HCT116 (cell line): ENCODE results near the gene MARCHF2. TPM values are rescaled to one million over a fixed set of nuclear protein-coding genes. Genes with fewer than 3 reads are reported as not detected.

ENCODE experiments used
- ATAC-seq: fragments of 200-7000 bp; cut with Tn5 transposase; 2 replicates; pipeline ENCODE4 v1.9.1; 2020; ENCODE audit warnings: mild to moderate bottlenecking, moderate library complexity
- BruUV-seq: library from RNA; stranded (reverse); fragments of 400-500 nt; replicated peaks from 2 replicates; lab custom pipeline; 2021; lab: Mats Ljungman, UMichigan
- CTCF ChIA-PET: fragments of 300-600 bp; sonication (Branson Sonifier 250); formaldehyde crosslinking; loops from one replicate; lab custom pipeline; 2021; ENCODE audit warnings: antibody characterized with exemption; lab: Charles Lee
- POLR2A ChIA-PET: fragments of 300-600, 350-600 bp; sonication (Branson Sonifier 250); formaldehyde crosslinking; loops from one replicate; lab custom pipeline; 2021; ENCODE audit warnings: antibody characterized with exemption; lab: Charles Lee
- RAD21 ChIA-PET, 2 experiments: fragments of 300-600 bp; sonication (Branson Sonifier 250); formaldehyde crosslinking; loops; one replicate each; lab custom pipeline; 2023; ENCODE audit warnings: low total read pairs in 2 of 2; ENCODE audit not compliant: uncharacterized antibody in 2 of 2, unreplicated experiment in 2 of 2, low non-redundant PET in 1 of 2; lab: Charles Lee
- DNase-seq: peaks from one replicate; pipeline ENCODE4 v3.0.0-alpha.2; 2010; ENCODE audit warnings: low read depth, low spot score
- H2AFZ ChIP-seq: fragments of 200-600 bp; shearing (Covaris generic), sonication (generic); 2 replicates; pipeline ENCODE4 v1.6.1; 2017; ENCODE audit warnings: low read depth, mixed run types, mixed read lengths, antibody characterized with exemption, low read length; ENCODE audit not compliant: poor library complexity, severe bottlenecking
- H3K27ac ChIP-seq: 2 replicates; pipeline ENCODE4 v1.5.1; 2012; ENCODE audit warnings: low read depth, low read length
- H3K27me3 ChIP-seq: fragments of 200-600 bp; sonication (generic); 2 replicates; pipeline ENCODE4 v1.6.1; 2016; ENCODE audit warnings: mixed run types, low read length, mixed read lengths; ENCODE audit not compliant: insufficient read depth
- H3K36me3 ChIP-seq, 2 experiments: fragments of 200-500 bp in 1 of 2; fragments of 200-600 bp in 1 of 2; sonication (Bioruptor generic) in 1 of 2; sonication (generic) in 1 of 2; 2 replicates each; pipeline versions ENCODE4 v1.5.1 to v1.6.1; 2014 to 2016; ENCODE audit warnings: low read length in 2 of 2, inconsistent platforms in 1 of 2, mixed read lengths in 1 of 2, mixed run types in 1 of 2; ENCODE audit not compliant: insufficient read depth in 2 of 2, control insufficient read depth in 1 of 2
- H3K4me1 ChIP-seq, 2 experiments: fragments of 200-600 bp in 1 of 2; sonication (generic) in 1 of 2; 2 replicates each; pipeline versions ENCODE4 v1.5.1 to v1.6.1; 2012 to 2017; ENCODE audit warnings: low read length in 2 of 2, inconsistent platforms in 1 of 2, mild to moderate bottlenecking in 1 of 2, mixed read lengths in 1 of 2, mixed run types in 1 of 2, moderate library complexity in 1 of 2; ENCODE audit not compliant: insufficient read depth in 2 of 2, control insufficient read depth in 1 of 2
- H3K4me2 ChIP-seq: fragments of 200-600 bp; sonication (generic); 2 replicates; pipeline ENCODE4 v1.6.1; 2017; ENCODE audit warnings: mixed run types, low read length, mixed read lengths
- H3K4me3 ChIP-seq, 2 experiments: fragments of 200-600 bp in 1 of 2; sonication (generic) in 1 of 2; replicated peaks in 1 of 2; 2 replicates each; pipeline ENCODE4 v1.5.1; 2011 to 2016; ENCODE audit warnings: low read length in 2 of 2, control low read depth in 1 of 2, low read depth in 1 of 2, mild to moderate bottlenecking in 1 of 2, mixed read lengths in 1 of 2, mixed run types in 1 of 2
- H3K79me2 ChIP-seq: fragments of 200-600 bp; sonication (generic); 2 replicates; pipeline ENCODE4 v1.6.1; 2017; ENCODE audit warnings: mild to moderate bottlenecking, mixed run types, low read length, moderate library complexity, mixed read lengths; ENCODE audit not compliant: insufficient read depth
- H3K9ac ChIP-seq: fragments of 200-600 bp; sonication (generic); 2 replicates; pipeline ENCODE4 v1.6.1; 2016; ENCODE audit warnings: low read length, mixed read lengths
- H3K9me2 ChIP-seq: fragments of 200-600 bp; sonication (generic), shearing (Covaris generic); 2 replicates; pipeline ENCODE4 v1.6.1; 2017; ENCODE audit warnings: mixed run types, mild to moderate bottlenecking, moderate library complexity; ENCODE audit not compliant: insufficient read depth
- H3K9me3 ChIP-seq, 2 experiments: fragments of 200-500 bp in 1 of 2; fragments of 200-600 bp in 1 of 2; sonication (Bioruptor generic) in 1 of 2; sonication (generic) in 1 of 2; 2 replicates each; pipeline ENCODE4 v1.6.1; 2014 to 2017; ENCODE audit warnings: low read length in 2 of 2, mixed read lengths in 2 of 2, inconsistent platforms in 1 of 2, low read depth in 1 of 2, mild to moderate bottlenecking in 1 of 2, mixed run types in 1 of 2, moderate library complexity in 1 of 2; ENCODE audit not compliant: control insufficient read depth in 1 of 2, insufficient read depth in 1 of 2
- H4K20me1 ChIP-seq: fragments of 200-600 bp; sonication (generic), shearing (Covaris generic); 2 replicates; pipeline ENCODE4 v1.6.1; 2017; ENCODE audit warnings: mixed run types, mild to moderate bottlenecking, moderate library complexity; ENCODE audit not compliant: insufficient read depth
- CBX3 ChIP-seq: IDR thresholded peaks from 2 replicates; pipeline ENCODE4 v1.6.1; 2012; ENCODE audit warnings: low read depth
- CEBPB ChIP-seq: IDR thresholded peaks from 2 replicates; pipeline ENCODE4 v1.6.1; 2012; ENCODE audit warnings: low read depth
- CTCF ChIP-seq, 3 experiments: fragments of 200-600 bp in 1 of 3; sonication (generic) in 1 of 3; IDR thresholded peaks in 2 of 3; conservative IDR thresholded peaks in 1 of 3; 2 replicates each; pipeline ENCODE4 v1.5.1; 2012 to 2017; ENCODE audit warnings: low read depth in 2 of 3, low read length in 2 of 3, antibody characterized with exemption in 1 of 3, borderline replicate concordance in 1 of 3, control low read depth in 1 of 3, mild to moderate bottlenecking in 1 of 3, mixed read lengths in 1 of 3, mixed run types in 1 of 3, moderate library complexity in 1 of 3; ENCODE audit not compliant: insufficient read depth in 1 of 3
- EGR1 ChIP-seq: IDR thresholded peaks from 2 replicates; pipeline ENCODE4 v1.6.1; 2012; ENCODE audit warnings: low read depth
- ELF1 ChIP-seq: IDR thresholded peaks from 2 replicates; pipeline ENCODE4 v1.6.1; 2012; ENCODE audit warnings: low read depth, borderline replicate concordance
- EZH2 ChIP-seq: fragments of 200-600 bp; sonication (generic); IDR thresholded peaks from 2 replicates; pipeline ENCODE4 v1.6.1; 2017; ENCODE audit warnings: antibody characterized with exemption, mixed run types
- JUND ChIP-seq: IDR thresholded peaks from 2 replicates; pipeline ENCODE4 v1.6.1; 2012
- POLR2AphosphoS5 ChIP-seq: IDR thresholded peaks from 2 replicates; pipeline ENCODE4 v1.6.1; 2011; ENCODE audit warnings: mild to moderate bottlenecking, low read depth, low read length, moderate library complexity
- RAD21 ChIP-seq: IDR thresholded peaks from 2 replicates; pipeline ENCODE4 v1.6.1; 2012; ENCODE audit warnings: low read depth, mild to moderate bottlenecking
- SIN3A ChIP-seq: IDR thresholded peaks from 2 replicates; pipeline ENCODE4 v1.6.1; 2012; ENCODE audit warnings: low read depth
- SP1 ChIP-seq: IDR thresholded peaks from 2 replicates; pipeline ENCODE4 v1.6.1; 2012; ENCODE audit warnings: low read depth
- SRF ChIP-seq: IDR thresholded peaks from 2 replicates; pipeline ENCODE4 v1.6.1; 2012; ENCODE audit warnings: low read depth
- YY1 ChIP-seq: IDR thresholded peaks from 2 replicates; pipeline ENCODE4 v1.6.1; 2011; ENCODE audit warnings: low read length, low read depth, moderate library complexity, mild to moderate bottlenecking; ENCODE audit not compliant: insufficient replicate concordance; ENCODE audit errors: extremely low read depth
- ZBTB33 ChIP-seq: IDR thresholded peaks from 2 replicates; pipeline ENCODE4 v1.6.1; 2011; ENCODE audit warnings: mild to moderate bottlenecking, low read length, moderate library complexity; ENCODE audit not compliant: insufficient replicate concordance; ENCODE audit errors: extremely low read depth
- ZNF274 ChIP-seq: fragments of 200-500 bp; sonication (Bioruptor generic); IDR thresholded peaks from 2 replicates; pipeline ENCODE4 v1.6.1; 2014; ENCODE audit warnings: mild to moderate bottlenecking, low read depth, low read length, inconsistent platforms
- intact Hi-C: fragments of 100-400 bp; cut with micrococcal nuclease; formaldehyde crosslinking; loops from 2 replicates; pipeline ENCODE4 v1.10.0; 2022
- total RNA-seq: library from RNA; stranded (reverse); gene quantifications from one replicate; pipeline ENCODE4 v1.2.1, GENCODE V29; 2021; ENCODE audit not compliant: unreplicated experiment
- TF ChIP-seq, protein P1 (sequence below): IDR thresholded peaks from 2 replicates; pipeline ENCODE4 v1.6.1; 2012
- TF ChIP-seq, protein P2 (sequence below): IDR thresholded peaks from 2 replicates; pipeline ENCODE4 v1.6.1; 2012; ENCODE audit warnings: low read depth
- TF ChIP-seq, protein P3 (sequence below): IDR thresholded peaks from 2 replicates; pipeline ENCODE4 v1.6.1; 2012

MARCHF2 gene
- total RNA-seq, 1 experiment from 2014 or later: 22.5 TPM

DNA sequence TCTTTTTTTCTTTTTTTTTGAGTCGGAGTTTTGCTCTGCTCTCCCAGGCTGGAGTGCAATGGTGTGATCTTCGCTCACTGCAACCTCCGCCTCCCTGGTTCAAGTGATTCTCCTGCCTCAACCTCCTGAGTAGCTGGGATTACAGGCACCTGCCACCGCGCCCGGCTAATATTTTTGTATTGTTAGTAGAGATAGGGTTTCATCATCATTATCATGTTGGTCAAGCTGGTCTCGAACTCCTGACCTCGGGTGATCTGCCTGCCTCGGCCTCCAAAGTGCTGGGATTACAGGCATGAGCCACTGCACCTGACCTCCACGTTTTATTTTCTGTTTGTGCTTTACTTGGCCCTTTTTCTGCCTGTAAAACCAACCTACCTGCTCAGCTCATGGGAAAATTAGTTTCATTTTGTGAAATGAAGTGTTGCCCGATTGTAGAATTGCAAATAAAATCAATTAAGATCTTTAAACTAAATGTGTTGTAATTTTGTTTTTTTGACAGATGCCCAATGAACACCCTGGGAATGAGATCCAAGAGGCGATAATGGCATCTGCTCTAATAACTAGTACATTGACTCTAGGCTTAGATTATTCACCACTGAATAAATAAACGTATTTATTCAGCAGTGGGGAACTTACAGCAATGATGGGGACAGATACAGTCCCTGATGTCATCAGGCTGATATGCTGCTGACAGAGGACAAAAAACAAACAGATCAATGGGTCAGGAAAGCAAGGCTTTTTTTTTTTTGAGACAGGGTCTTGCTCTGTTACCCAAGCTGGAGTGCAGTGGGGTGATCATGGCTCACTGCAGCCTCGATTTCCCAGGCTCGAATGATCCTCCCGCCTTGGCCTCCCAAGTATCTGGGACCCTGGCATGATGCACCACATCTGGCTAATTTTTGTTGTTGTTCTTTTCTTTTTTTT lies 25.2 kb upstream of the MARCHF2 start:
- H3K27me3 ChIP-seq: no peaks in the 10 kb centered on the region
- no peaks in the 10 kb centered on the region; a peak in 1 of 4 replicates for H3K9me3 ChIP-seq
- intact Hi-C loops: no loop called here
- no peaks in the 10 kb centered on the region for H3K9me2 ChIP-seq
- BruUV-seq: no TSS peak
- H3K79me2 ChIP-seq: peaks cover 22% of the 10 kb centered on the region
- peak overlapping the region; percentile 75; the same call in 1 of the 2 replicates for H3K4me2 ChIP-seq
- H3K9ac ChIP-seq: no peak overlapping the region
- no peak overlapping the region for H2AFZ ChIP-seq
- H4K20me1 ChIP-seq: no peaks in the 10 kb centered on the region; the same call in 1 of the 2 replicates
- no peak for ATAC-seq
- no peak overlapping the region for H3K4me3 ChIP-seq
- CTCF ChIA-PET: no interaction called here
- RAD21 ChIA-PET: no interaction called here
- DNase-seq: no peak
- H3K27ac ChIP-seq: no peak overlapping the region
- H3K36me3 ChIP-seq: no peaks in the 10 kb centered on the region
- POLR2A ChIA-PET: interaction anchor here (2.0 to 3.0 kb wide), 2 partner anchors 9 to 11 kb away, joined by 10 to 12 read pairs; no protein-coding TSS in a partner anchor
- H3K4me1 ChIP-seq: peaks cover 6 to 25% of the 10 kb centered on the region in 2 experiments; a peak in 3 of 4 replicates
- TF ChIP-seq JUND (no peak), CTCF (IDR thresholded peaks at IDR 0.05 in 2 of 3, conservative IDR thresholded peaks at IDR 0.05 in 1 of 3; ENCODE audit: borderline replicate concordance in 1 of 3, insufficient read depth in 1 of 3, low read depth in 2 of 3, low read length in 2 of 3) (no peak), CEBPB (no peak), CBX3 (no peak), YY1 (no peak), ELF1 (no peak), POLR2AphosphoS5 (no peak), SIN3A (no peak), RAD21 (no peak), EZH2 (no peak), ZBTB33 (no peak), SP1 (no peak), ZNF274 (no peak), EGR1 (no peak), SRF (no peak)
- TF ChIP-seq, protein P1, sequence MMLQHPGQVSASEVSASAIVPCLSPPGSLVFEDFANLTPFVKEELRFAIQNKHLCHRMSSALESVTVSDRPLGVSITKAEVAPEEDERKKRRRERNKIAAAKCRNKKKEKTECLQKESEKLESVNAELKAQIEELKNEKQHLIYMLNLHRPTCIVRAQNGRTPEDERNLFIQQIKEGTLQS: no peak
- TF ChIP-seq, protein P2, sequence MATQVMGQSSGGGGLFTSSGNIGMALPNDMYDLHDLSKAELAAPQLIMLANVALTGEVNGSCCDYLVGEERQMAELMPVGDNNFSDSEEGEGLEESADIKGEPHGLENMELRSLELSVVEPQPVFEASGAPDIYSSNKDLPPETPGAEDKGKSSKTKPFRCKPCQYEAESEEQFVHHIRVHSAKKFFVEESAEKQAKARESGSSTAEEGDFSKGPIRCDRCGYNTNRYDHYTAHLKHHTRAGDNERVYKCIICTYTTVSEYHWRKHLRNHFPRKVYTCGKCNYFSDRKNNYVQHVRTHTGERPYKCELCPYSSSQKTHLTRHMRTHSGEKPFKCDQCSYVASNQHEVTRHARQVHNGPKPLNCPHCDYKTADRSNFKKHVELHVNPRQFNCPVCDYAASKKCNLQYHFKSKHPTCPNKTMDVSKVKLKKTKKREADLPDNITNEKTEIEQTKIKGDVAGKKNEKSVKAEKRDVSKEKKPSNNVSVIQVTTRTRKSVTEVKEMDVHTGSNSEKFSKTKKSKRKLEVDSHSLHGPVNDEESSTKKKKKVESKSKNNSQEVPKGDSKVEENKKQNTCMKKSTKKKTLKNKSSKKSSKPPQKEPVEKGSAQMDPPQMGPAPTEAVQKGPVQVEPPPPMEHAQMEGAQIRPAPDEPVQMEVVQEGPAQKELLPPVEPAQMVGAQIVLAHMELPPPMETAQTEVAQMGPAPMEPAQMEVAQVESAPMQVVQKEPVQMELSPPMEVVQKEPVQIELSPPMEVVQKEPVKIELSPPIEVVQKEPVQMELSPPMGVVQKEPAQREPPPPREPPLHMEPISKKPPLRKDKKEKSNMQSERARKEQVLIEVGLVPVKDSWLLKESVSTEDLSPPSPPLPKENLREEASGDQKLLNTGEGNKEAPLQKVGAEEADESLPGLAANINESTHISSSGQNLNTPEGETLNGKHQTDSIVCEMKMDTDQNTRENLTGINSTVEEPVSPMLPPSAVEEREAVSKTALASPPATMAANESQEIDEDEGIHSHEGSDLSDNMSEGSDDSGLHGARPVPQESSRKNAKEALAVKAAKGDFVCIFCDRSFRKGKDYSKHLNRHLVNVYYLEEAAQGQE: no peak
- TF ChIP-seq, protein P3, sequence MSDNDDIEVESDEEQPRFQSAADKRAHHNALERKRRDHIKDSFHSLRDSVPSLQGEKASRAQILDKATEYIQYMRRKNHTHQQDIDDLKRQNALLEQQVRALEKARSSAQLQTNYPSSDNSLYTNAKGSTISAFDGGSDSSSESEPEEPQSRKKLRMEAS: no peak
